A549 (cell line): ENCODE data around the gene KCNAB2.

Source experiments
- CHD2 ChIP-seq: fragments of 150-350 bp; IDR thresholded peaks from 2 replicates; pipeline ENCODE4 v1.6.1; 2014; ENCODE audit warnings: low read length; ENCODE audit not compliant: partially characterized antibody
- CTCF ChIP-seq: fragments of >200 bp; sonication (Bioruptor Twin); formaldehyde crosslinking; IDR thresholded peaks from 3 replicates; pipeline ENCODE4 v1.5.1; 2016
- POLR2A ChIP-seq: IDR thresholded peaks from 2 replicates; pipeline ENCODE4 v1.6.1; 2012; ENCODE audit warnings: mild to moderate bottlenecking, low read length

- no peak for TF ChIP-seq CHD2
- TF ChIP-seq POLR2A, result no peak
- TF ChIP-seq CTCF, result no peak
Measured at GRCh38 chr1:6008696-6009095, 37.0 kb upstream of the KCNAB2 start.
